Muscle of leg (tissue), 11 donors: ENCODE measurements around the gene MICU1. TPM values are rescaled to one million over a fixed set of nuclear protein-coding genes. Genes with fewer than 3 reads are reported as not detected.

ENCODE experiments used
- DNase-seq: peaks from one replicate; pipeline ENCODE4 v3.0.0; 2013
- H3K27ac ChIP-seq: one replicate; pipeline ENCODE4 v1.5.1; 2013; ENCODE audit warnings: mild to moderate bottlenecking, low read length, control low read depth
- H3K27me3 ChIP-seq: one replicate; pipeline ENCODE4 v1.6.1; 2013; ENCODE audit warnings: low read length; ENCODE audit not compliant: control insufficient read depth, insufficient read depth
- H3K36me3 ChIP-seq: one replicate; pipeline ENCODE4 v1.6.1; 2013; ENCODE audit warnings: low read length; ENCODE audit not compliant: control insufficient read depth, insufficient read depth
- H3K4me1 ChIP-seq: one replicate; pipeline ENCODE4 v1.6.1; 2013; ENCODE audit warnings: low read length; ENCODE audit not compliant: control insufficient read depth, insufficient read depth
- H3K4me3 ChIP-seq: one replicate; pipeline ENCODE4 v1.5.1; 2013; ENCODE audit warnings: low read length, control low read depth
- H3K9me3 ChIP-seq: replicated peaks from 2 replicates; pipeline ENCODE4 v1.6.1; 2013; ENCODE audit warnings: low read depth, low read length; ENCODE audit not compliant: control insufficient read depth
- WGBS: methylation state at CpG from one replicate; pipeline ENCODE4 v1.1.5; 2013; ENCODE audit warnings: missing lambda C conversion rate; ENCODE audit not compliant: insufficient coverage; 5-methylcytosine and 5-hydroxymethylcytosine counted together
- polyA plus RNA-seq, 8 donors: library from polyadenylated mRNA; unstranded; fragments of 120-200 nt; gene quantifications; one replicate each; pipeline versions ENCODE4 v1.2.1 to v1.2.3, GENCODE V29; 2013; ENCODE audit warnings: inconsistent platforms in 1 of 8, low replicate concordance in 1 of 8; ENCODE audit not compliant: insufficient read length in 8 of 8, insufficient read depth in 1 of 8
- total RNA-seq: library from RNA; stranded (reverse); fragments of 120-200 nt; gene quantifications from one replicate; pipeline ENCODE4 v1.2.4, GENCODE V29; 2013

The MICU1 gene
- total and polyA plus RNA-seq, 9 donors: 67.7 to 129 (median 81.6) TPM

- Histone ChIP-seq H3K4me3 (no peak overlapping the region), H3K27ac (no peak overlapping the region), H3K9me3 (no peaks in the 10 kb centered on the region), H3K4me1 (no peaks in the 10 kb centered on the region), H3K27me3 (no peaks in the 10 kb centered on the region), H3K36me3 (no peaks in the 10 kb centered on the region)
- WGBS: no CpG with 5 or more reads among the region's 2 CpGs
- no peak for DNase-seq
Measured at GRCh38 chr10:72573079-72573478, 52.8 kb downstream of the MICU1 start.

GRCh38 chr10:72567889-72568640, 57.8 kb downstream of the MICU1 start:
- peak; percentile 11 for DNase-seq
- no CpG with 5 or more reads among the region's 4 CpGs for WGBS
- Histone ChIP-seq H3K4me3 (no peak overlapping the region), H3K4me1 (no peaks in the 10 kb centered on the region), H3K36me3 (peaks cover 8% of the 10 kb centered on the region), H3K27ac (no peak overlapping the region), H3K9me3 (no peaks in the 10 kb centered on the region), H3K27me3 (no peaks in the 10 kb centered on the region)

GRCh38 chr10:72567421-72567820, 58.5 kb downstream of the MICU1 start:
- H3K27ac ChIP-seq: no peak overlapping the region
- no peaks in the 10 kb centered on the region for H3K9me3 ChIP-seq
- H3K36me3 ChIP-seq: peaks cover 8% of the 10 kb centered on the region
- no peaks in the 10 kb centered on the region for H3K4me1 ChIP-seq
- no peak overlapping the region for H3K4me3 ChIP-seq
- no peaks in the 10 kb centered on the region for H3K27me3 ChIP-seq
- 100% methylated on average over 2 of the region's 3 CpGs for WGBS
- DNase-seq: no peak

- peaks cover 14% of the 10 kb centered on the region for H3K36me3 ChIP-seq
- no peak overlapping the region for H3K27ac ChIP-seq
- WGBS: 83% methylated on average over 1 of the region's 1 CpG
Measured at GRCh38 chr10:72564596-72564995, 61.3 kb downstream of the MICU1 start.

DNA sequence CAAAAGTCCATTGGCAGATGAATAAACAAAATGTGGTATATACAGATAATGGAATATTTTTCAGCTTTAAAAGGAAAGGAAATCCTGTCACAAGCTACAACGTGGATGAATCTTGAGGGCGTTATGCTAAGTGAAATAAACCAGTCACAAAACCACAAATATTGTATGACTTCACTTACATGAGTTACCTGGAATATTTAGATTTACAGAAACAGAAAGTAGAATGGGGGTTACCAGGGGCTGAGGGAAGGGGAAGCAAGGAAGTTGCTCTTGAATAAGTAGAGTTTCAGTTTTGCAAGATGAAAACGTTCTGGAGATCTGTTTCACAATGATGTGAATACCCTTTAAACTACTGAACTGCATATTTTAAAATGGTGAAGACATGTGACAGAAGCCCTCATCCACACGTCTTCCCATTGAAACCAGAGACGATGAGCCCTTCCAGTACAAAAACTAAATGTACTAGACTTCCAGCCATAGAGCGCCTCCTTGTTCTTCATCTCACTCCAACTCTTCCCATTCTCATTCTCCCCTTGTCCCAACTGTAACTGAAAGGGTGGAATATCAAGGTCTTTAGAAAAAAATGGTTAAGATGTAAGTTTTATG, 62.4 kb downstream of the MICU1 start:
- Histone ChIP-seq H3K36me3 (peaks cover 15% of the 10 kb centered on the region), H3K27ac (no peak overlapping the region), H3K27me3 (no peaks in the 10 kb centered on the region), H3K9me3 (no peaks in the 10 kb centered on the region), H3K4me1 (no peaks in the 10 kb centered on the region), H3K4me3 (no peak overlapping the region)
- DNase-seq: no peak
- WGBS: no CpG with 5 or more reads among the region's 6 CpGs

More at GRCh38 chr10:72564596-72564995, 61.3 kb downstream of the MICU1 start:
- Histone ChIP-seq H3K9me3 (no peaks in the 10 kb centered on the region), H3K27me3 (no peaks in the 10 kb centered on the region), H3K4me1 (no peaks in the 10 kb centered on the region), H3K4me3 (no peak overlapping the region)
- DNase-seq: no peak

DNA sequence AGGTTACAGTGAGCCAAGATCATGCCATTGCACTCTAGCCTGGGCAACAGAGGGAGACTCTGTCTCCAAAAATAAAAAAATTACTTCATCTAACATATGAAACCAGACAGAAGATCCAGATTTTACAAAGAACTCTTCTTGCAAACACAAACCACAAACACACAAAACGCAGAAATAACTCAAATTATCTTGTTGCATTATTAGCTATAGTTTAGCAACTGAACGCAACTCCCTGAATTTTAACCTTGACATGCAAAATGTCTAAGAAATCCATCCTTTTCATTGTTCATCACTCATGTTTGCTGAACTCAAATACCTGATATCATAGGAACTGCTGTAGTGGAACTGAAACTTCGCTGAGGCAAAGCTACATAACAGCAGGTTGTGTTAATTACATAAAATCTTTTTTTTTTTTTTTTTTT, 64.1 kb downstream of the MICU1 start:
- no peaks in the 10 kb centered on the region for H3K9me3 ChIP-seq
- peaks cover 18% of the 10 kb centered on the region for H3K36me3 ChIP-seq
- no peaks in the 10 kb centered on the region for H3K4me1 ChIP-seq
- no peaks in the 10 kb centered on the region for H3K27me3 ChIP-seq
- H3K27ac ChIP-seq: no peak overlapping the region
- no CpG with 5 or more reads among the region's 3 CpGs for WGBS
- DNase-seq: no peak
- H3K4me3 ChIP-seq: no peak overlapping the region

GRCh38 chr10:72557362-72557761, 68.5 kb downstream of the MICU1 start:
- H3K36me3 ChIP-seq: peaks cover 10% of the 10 kb centered on the region
- no peaks in the 10 kb centered on the region for H3K4me1 ChIP-seq
- no peak for DNase-seq
- no CpG with 5 or more reads among the region's 1 CpG for WGBS
- H3K27me3 ChIP-seq: no peaks in the 10 kb centered on the region
- H3K27ac ChIP-seq: no peak overlapping the region
- no peaks in the 10 kb centered on the region for H3K9me3 ChIP-seq
- H3K4me3 ChIP-seq: no peak overlapping the region

DNA sequence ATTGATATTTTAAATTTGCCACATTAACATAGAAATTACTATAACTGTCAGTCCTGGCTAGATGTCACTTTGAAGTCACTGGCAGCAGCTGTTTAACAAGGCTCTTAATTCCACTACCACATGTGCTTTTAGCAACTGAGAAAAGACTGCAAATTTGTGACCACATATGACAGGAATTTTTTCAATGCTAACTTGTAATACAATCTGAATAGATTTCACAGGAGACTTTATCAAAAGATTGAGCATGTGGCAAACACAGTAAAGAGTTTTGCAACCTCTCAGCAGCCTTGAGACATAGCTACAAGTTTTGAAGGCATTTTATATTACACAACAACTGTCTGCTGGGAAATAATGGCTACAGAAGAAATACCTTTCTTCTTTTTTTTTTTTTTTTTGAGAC, 73.0 kb downstream of the MICU1 start:
- Histone ChIP-seq H3K27me3 (no peaks in the 10 kb centered on the region), H3K36me3 (peaks cover 10% of the 10 kb centered on the region), H3K4me3 (no peak overlapping the region), H3K27ac (peak overlapping the region; percentile 22), H3K9me3 (no peaks in the 10 kb centered on the region), H3K4me1 (no peaks in the 10 kb centered on the region)
- DNase-seq: peak; percentile 51

DNA sequence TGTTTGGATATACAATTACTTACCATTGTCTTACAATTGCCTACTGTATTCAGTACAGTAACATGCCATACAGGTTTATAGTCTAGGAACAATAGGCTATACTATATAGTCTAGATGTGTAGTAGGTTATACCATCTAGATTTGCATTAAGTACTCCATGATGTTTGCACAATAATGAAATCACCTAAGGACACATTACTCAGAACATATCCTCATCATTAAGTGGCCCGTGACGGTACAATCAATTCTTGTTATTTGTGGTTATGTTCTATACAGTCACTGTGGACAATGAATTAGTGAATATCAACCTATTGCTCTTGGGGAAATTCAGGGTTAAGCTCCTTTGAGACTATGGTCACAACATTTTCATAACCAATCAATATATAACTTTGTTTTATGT, 75.6 kb downstream of the MICU1 start:
- WGBS: no CpG with 5 or more reads among the region's 2 CpGs
- Histone ChIP-seq H3K4me3 (no peak overlapping the region), H3K36me3 (peaks cover 15% of the 10 kb centered on the region), H3K9me3 (no peaks in the 10 kb centered on the region), H3K4me1 (no peaks in the 10 kb centered on the region), H3K27me3 (no peaks in the 10 kb centered on the region), H3K27ac (no peak overlapping the region)
- DNase-seq: no peak

- peaks cover 13% of the 10 kb centered on the region for H3K9me3 ChIP-seq
- no peak for DNase-seq
- peaks cover 28% of the 10 kb centered on the region for H3K36me3 ChIP-seq
- H3K4me1 ChIP-seq: no peaks in the 10 kb centered on the region
- H3K27ac ChIP-seq: no peak overlapping the region
- no CpG with 5 or more reads among the region's 1 CpG for WGBS
- H3K4me3 ChIP-seq: no peak overlapping the region
- no peaks in the 10 kb centered on the region for H3K27me3 ChIP-seq
Measured at GRCh38 chr10:72545546-72545945, 80.3 kb downstream of the MICU1 start.
